GM10266 (cell line): ENCODE results near the gene DGCR2.
"Not testable (repeated sequence)": the region's sequence is repeated elsewhere in the genome, so short reads cannot be mapped to it uniquely, and the experiment has no call there.

Experiments used
- DNase-seq: peaks from one replicate; pipeline ENCODE4 v3.0.0; 2012; ENCODE audit errors: extremely low spot score
- CTCF ChIP-seq: IDR thresholded peaks from 2 replicates; pipeline ENCODE4 v1.5.1; 2012; ENCODE audit warnings: mild to moderate bottlenecking, low read depth; ENCODE audit not compliant: control insufficient read depth, insufficient read depth; ENCODE audit errors: missing control alignments

The DGCR2 gene

GRCh38 chr22:19075404-19075803 is 46.8 kb downstream of the DGCR2 start:
- DNase-seq, result no peak
- TF ChIP-seq CTCF, result no peak

- not testable (repeated sequence) for DNase-seq
These were observed 49.4 kb downstream of the DGCR2 start for GRCh38 chr22:19072853-19073252.

- no peak for DNase-seq
These were observed 51.6 kb downstream of the DGCR2 start for GRCh38 chr22:19070397-19071169.

GRCh38 chr22:19069451-19069850 is 52.8 kb downstream of the DGCR2 start:
- no peak for TF ChIP-seq CTCF
- DNase-seq, result no peak

More at GRCh38 chr22:19070397-19071169, 51.6 kb downstream of the DGCR2 start:
- TF ChIP-seq CTCF, result no peak

GRCh38 chr22:19068784-19069271 is 53.4 kb downstream of the DGCR2 start:
- TF ChIP-seq CTCF, result no peak
- DNase-seq, result no peak

GRCh38 chr22:19067696-19068348 is 54.4 kb downstream of the DGCR2 start:
- DNase-seq, result no peak
- no peak for TF ChIP-seq CTCF

- no peak for TF ChIP-seq CTCF
- no peak for DNase-seq
These were observed 55.5 kb downstream of the DGCR2 start for GRCh38 chr22:19066531-19067271.
